Keratinocyte (primary cell): ENCODE results near the gene NCOA7. TPM values are rescaled to one million over a fixed set of nuclear protein-coding genes. Genes with fewer than 3 reads are reported as not detected.

ENCODE experiments used
- DNase-seq: peaks from one replicate; pipeline ENCODE4 v3.0.0-alpha.2; 2011; ENCODE audit warnings: low read depth, missing footprints, low spot score
- FAIRE-seq: peaks from 2 replicates; lab custom pipeline; 2011; peaks lifted over from hg19 to GRCh38; lab: Jason Lieb, UNC
- H2AFZ ChIP-seq: 2 replicates; pipeline ENCODE4 v1.6.0; 2012; ENCODE audit warnings: low read length, control low read depth, inconsistent platforms; ENCODE audit not compliant: control insufficient read depth
- H3K27ac ChIP-seq: 2 replicates; pipeline ENCODE4 v1.5.1; 2011; ENCODE audit warnings: low read length; ENCODE audit not compliant: control insufficient read depth, insufficient read depth
- H3K27me3 ChIP-seq: 3 replicates; pipeline ENCODE4 v1.6.0; 2011; ENCODE audit warnings: low read length; ENCODE audit not compliant: control insufficient read depth, insufficient read depth; ENCODE audit errors: extremely low read depth
- H3K36me3 ChIP-seq, 2 experiments: 2 replicates in 1 of 2; 3 replicates in 1 of 2; pipeline ENCODE4 v1.5.1; 2011; ENCODE audit warnings: low read length in 2 of 2, mild to moderate bottlenecking in 1 of 2; ENCODE audit not compliant: control insufficient read depth in 2 of 2, insufficient read depth in 2 of 2; ENCODE audit errors: extremely low read depth in 1 of 2
- H3K4me1 ChIP-seq: 3 replicates; pipeline ENCODE4 v1.5.1; 2011; ENCODE audit warnings: low read length; ENCODE audit not compliant: control insufficient read depth, insufficient read depth; ENCODE audit errors: extremely low read depth
- H3K4me2 ChIP-seq: 3 replicates; pipeline ENCODE4 v1.6.0; 2011; ENCODE audit warnings: low read depth, low read length; ENCODE audit not compliant: control insufficient read depth, insufficient read depth; ENCODE audit errors: extremely low read depth
- H3K4me3 ChIP-seq, 3 experiments: fragments of 200-600 bp in 1 of 3; sonication (generic) in 1 of 3; 2 replicates in 2 of 3; 3 replicates in 1 of 3; pipeline ENCODE4 v1.5.1; 2011 to 2016; ENCODE audit warnings: low read length in 3 of 3, mild to moderate bottlenecking in 3 of 3, control low read depth in 2 of 3, inconsistent platforms in 1 of 3, low read depth in 1 of 3, mixed read lengths in 1 of 3, mixed run types in 1 of 3, moderate library complexity in 1 of 3; ENCODE audit not compliant: control insufficient read depth in 2 of 3, insufficient read depth in 2 of 3; ENCODE audit errors: extremely low read depth in 1 of 3
- H3K79me2 ChIP-seq: 2 replicates; pipeline ENCODE4 v1.6.0; 2012; ENCODE audit warnings: low read length; ENCODE audit not compliant: control insufficient read depth, insufficient read depth
- H3K9ac ChIP-seq: 3 replicates; pipeline ENCODE4 v1.6.0; 2011; ENCODE audit warnings: low read length; ENCODE audit not compliant: control insufficient read depth, insufficient read depth; ENCODE audit errors: extremely low read depth
- H3K9me1 ChIP-seq: 3 replicates; pipeline ENCODE4 v1.6.0; 2011; ENCODE audit warnings: low read length; ENCODE audit not compliant: control insufficient read depth, insufficient read depth; ENCODE audit errors: extremely low read depth
- H3K9me3 ChIP-seq: 2 replicates; pipeline ENCODE4 v1.5.1; 2012; ENCODE audit warnings: low read depth, low read length; ENCODE audit not compliant: control insufficient read depth
- H4K20me1 ChIP-seq: 3 replicates; pipeline ENCODE4 v1.6.0; 2011; ENCODE audit warnings: low read length; ENCODE audit not compliant: control insufficient read depth, insufficient read depth; ENCODE audit errors: extremely low read depth
- CTCF ChIP-seq, 3 experiments: IDR thresholded peaks in 1 of 3; conservative IDR thresholded peaks in 1 of 3; optimal IDR thresholded peaks in 1 of 3; 2 replicates in 2 of 3; 3 replicates in 1 of 3; pipeline versions ENCODE3 to v1.5.1; 2011; ENCODE audit warnings: low read length in 3 of 3, mild to moderate bottlenecking in 3 of 3, moderate library complexity in 2 of 3, control low read depth in 1 of 3, inconsistent platforms in 1 of 3; ENCODE audit not compliant: insufficient read depth in 2 of 3; ENCODE audit errors: extremely low read depth in 1 of 3
- EZH2 ChIP-seq: IDR thresholded peaks from one replicate; pipeline ENCODE4 v1.6.1; 2012; ENCODE audit warnings: inconsistent platforms, mild to moderate bottlenecking, low read length, moderate library complexity
- dilution Hi-C: fragments of 300-500 bp; cut with MboI; formaldehyde crosslinking; loops from one replicate; pipeline ENCODE4 v1.7.0; 2020; ENCODE audit warnings: low sequenced_read_pairs; ENCODE audit not compliant: extremely low pct_ligation_motif_present
- polyA plus RNA-seq, 5 experiments: library from polyadenylated mRNA; depleted of rRNA in 3 of 5; stranded (reverse) in 3 of 5; stranded (forward) in 1 of 5; unstranded in 1 of 5; fragments of >200 nt; gene quantifications; 1 replicate in 1 of 5; 2 replicates in 3 of 5; 3 replicates in 1 of 5; pipeline versions ENCODE4 v1.2.1 to v1.2.3, GENCODE V29; 2011 to 2012; ENCODE audit warnings: missing spikeins in 2 of 5, low read depth in 1 of 5, low replicate concordance in 1 of 5

NCOA7 gene
- polyA plus RNA-seq, 1 donor (not counting 4 experiments of a cell fraction or from before 2014, with no cell fraction given): 20.5 TPM

GRCh38 chr6:125940247-125941041 is 149.7 kb downstream of the NCOA7 start:
- Histone ChIP-seq H3K9me3 (no peaks in the 10 kb centered on the region), H3K4me2 (peak overlapping the region; percentile 65), H3K9me1 (no peaks in the 10 kb centered on the region), H2AFZ (peak overlapping the region; percentile 54), H3K9ac (peak overlapping the region; percentile 24), H3K4me3 (peak overlapping the region in 1 of 3 experiments; percentile 20), H4K20me1 (no peaks in the 10 kb centered on the region), H3K4me1 (peaks cover 60% of the 10 kb centered on the region), H3K36me3 (no peaks in the 10 kb centered on the region), H3K79me2 (no peaks in the 10 kb centered on the region), H3K27ac (peak overlapping the region; percentile 97), H3K27me3 (no peaks in the 10 kb centered on the region)
- FAIRE-seq (peak; percentile 57), DNase-seq (no peak)
- dilution Hi-C loops: no loop called here
- TF ChIP-seq EZH2: no peak
- TF ChIP-seq CTCF (optimal IDR thresholded peaks at IDR 0.05 in 1 of 3, IDR thresholded peaks at IDR 0.05 in 1 of 3, conservative IDR thresholded peaks at IDR 0.05 in 1 of 3; ENCODE audit: extremely low read depth in 1 of 3, insufficient read depth in 2 of 3, low read length in 3 of 3): no peak

GRCh38 chr6:125942672-125943527 is 152.1 kb downstream of the NCOA7 start:
- H3K4me1 ChIP-seq: peaks cover 85% of the 10 kb centered on the region
- peak overlapping the region in 1 of 3 experiments; percentile 21 for H3K4me3 ChIP-seq
- H3K9me1 ChIP-seq: no peaks in the 10 kb centered on the region
- peak; percentile 57 for DNase-seq
- no peaks in the 10 kb centered on the region for H3K36me3 ChIP-seq
- peak overlapping the region; percentile 73 for H3K4me2 ChIP-seq
- no peak for TF ChIP-seq CTCF (optimal IDR thresholded peaks at IDR 0.05 in 1 of 3, IDR thresholded peaks at IDR 0.05 in 1 of 3, conservative IDR thresholded peaks at IDR 0.05 in 1 of 3; ENCODE audit: extremely low read depth in 1 of 3, insufficient read depth in 2 of 3, low read length in 3 of 3)
- FAIRE-seq: peak; percentile 91
- H2AFZ ChIP-seq: peak overlapping the region; percentile 46
- H3K27me3 ChIP-seq: no peaks in the 10 kb centered on the region
- no peaks in the 10 kb centered on the region for H3K79me2 ChIP-seq
- no peaks in the 10 kb centered on the region for H3K9me3 ChIP-seq
- peak overlapping the region; percentile 97 for H3K27ac ChIP-seq
- dilution Hi-C loops: no loop called here
- no peaks in the 10 kb centered on the region for H4K20me1 ChIP-seq
- H3K9ac ChIP-seq: peak overlapping the region; percentile 34
